Vagina (tissue), 2 donors: ENCODE results near the gene GRID2IP.

ENCODE experiments used
- CTCF ChIP-seq, 3 experiments: fragments of 450-650 bp in 2 of 3; fragments of 200-600 bp in 1 of 3; sonication (generic) in 1 of 3; IDR thresholded peaks; one replicate each; pipeline ENCODE4 v1.5.1; 2017 to 2019; ENCODE audit warnings: antibody characterized with exemption in 3 of 3, mild to moderate bottlenecking in 2 of 3, moderate library complexity in 2 of 3
- POLR2AphosphoS5 ChIP-seq, 2 donors: sonication (generic); formaldehyde crosslinking; IDR thresholded peaks; one replicate each; pipeline ENCODE4 v1.9.0; 2017; ENCODE audit warnings: antibody characterized with exemption in 2 of 2, mild to moderate bottlenecking in 2 of 2, low read depth in 1 of 2; ENCODE audit not compliant: insufficient read depth in 1 of 2

DNA sequence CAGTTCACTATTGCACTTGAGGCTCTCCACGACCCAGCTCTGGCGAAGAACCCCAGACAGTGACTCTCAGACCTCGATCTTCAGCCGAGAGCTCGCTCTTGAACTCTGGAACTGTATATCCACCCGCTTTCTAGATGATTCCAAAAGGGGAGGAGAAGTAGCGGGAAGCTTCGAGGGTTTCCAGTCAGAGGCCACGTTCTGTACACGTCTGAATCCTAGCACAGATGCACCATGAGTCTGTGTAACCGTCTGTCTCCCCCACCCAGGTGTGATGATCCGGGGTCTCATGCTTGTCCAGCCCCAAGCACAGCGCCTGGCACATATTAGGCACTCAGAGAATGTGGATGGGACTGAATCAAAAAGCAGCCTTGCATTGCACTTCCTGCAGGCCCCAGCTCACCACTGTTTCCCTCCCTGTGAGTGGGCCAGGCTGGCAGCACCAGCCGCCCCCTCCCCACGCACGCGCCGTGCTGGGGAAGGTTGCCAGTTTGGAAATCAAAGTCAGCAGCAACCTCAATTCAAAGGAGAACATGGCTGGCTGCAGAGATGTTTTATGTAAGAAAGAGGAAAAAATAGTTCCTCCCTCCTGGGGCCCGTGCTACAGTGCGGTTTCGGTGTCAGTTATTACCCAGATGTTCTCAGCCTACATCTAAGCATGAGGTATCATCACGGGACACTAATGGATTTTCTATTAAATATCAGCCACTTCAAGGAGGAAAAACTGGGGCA, 5.7 kb downstream of the GRID2IP start:
- TF ChIP-seq CTCF (IDR thresholded peaks at IDR 0.05) (no peak), POLR2AphosphoS5 (IDR thresholded peaks at IDR 0.05; ENCODE audit: insufficient read depth in 1 of 2, low read depth in 1 of 2) (no peak)
